ENCODE results near the gene MRPS9.

GRCh38 chr2:105037572-105038382, at the start of gene MRPS9:
- TF ChIP-seq CTCF (IDR thresholded peaks at IDR 0.05): no peak
- TF ChIP-seq POLR2A (IDR thresholded peaks at IDR 0.05): no peak
- TF ChIP-seq POLR2AphosphoS5 (IDR thresholded peaks at IDR 0.05; ENCODE audit: insufficient read depth in 1 of 2, low read depth in 1 of 2): peak; percentile 76 to 77

All from vagina (tissue), 2 donors.